ENCODE data around the gene CDX1. TPM values are rescaled to one million over a fixed set of nuclear protein-coding genes. Genes with fewer than 3 reads are reported as not detected.

The CDX1 gene
- total RNA-seq, 2 donors from 2014 or later = 299 to 498 TPM

- TF ChIP-seq CTCF (IDR thresholded peaks at IDR 0.05) = no peak
- DNase-seq = no peak
- H3K27me3 ChIP-seq = peaks cover 6% of the 10 kb centered on the region
- peaks cover 14% of the 10 kb centered on the region for H3K4me1 ChIP-seq
- no peak overlapping the region for H3K4me3 ChIP-seq
- H3K9me3 ChIP-seq = no peaks in the 10 kb centered on the region
- no peaks in the 10 kb centered on the region for H3K36me3 ChIP-seq
- no peak overlapping the region for H3K9ac ChIP-seq (ENCODE audit: low read depth in 2 of 2, low read length in 2 of 2)
- intact Hi-C loops (cut with DNase I) = no loop called here
- no peak overlapping the region for H3K27ac ChIP-seq
Observed at GRCh38 chr5:150190503-150190979, 24.0 kb downstream of the CDX1 start.

- peaks cover 10% of the 10 kb centered on the region for H3K4me1 ChIP-seq
- DNase-seq = no peak
- H3K27ac ChIP-seq = no peak overlapping the region
- no peak overlapping the region for H3K9ac ChIP-seq (ENCODE audit: low read depth in 2 of 2, low read length in 2 of 2)
- H3K9me3 ChIP-seq = no peaks in the 10 kb centered on the region
- H3K27me3 ChIP-seq = peaks cover 6% of the 10 kb centered on the region
- H3K36me3 ChIP-seq = no peaks in the 10 kb centered on the region
- intact Hi-C loops (cut with DNase I) = no loop called here
- no peak for TF ChIP-seq CTCF (IDR thresholded peaks at IDR 0.05)
- H3K4me3 ChIP-seq = no peak overlapping the region
Observed at GRCh38 chr5:150190987-150191386, 24.4 kb downstream of the CDX1 start.

- Histone ChIP-seq H3K4me1 (peaks cover 8% of the 10 kb centered on the region), H3K4me3 (no peak overlapping the region), H3K27me3 (peaks cover 6% of the 10 kb centered on the region), H3K27ac (no peak overlapping the region), H3K9me3 (no peaks in the 10 kb centered on the region), H3K36me3 (no peaks in the 10 kb centered on the region), H3K9ac (ENCODE audit: low read depth in 2 of 2, low read length in 2 of 2) (no peak overlapping the region)
- no peak for TF ChIP-seq CTCF (IDR thresholded peaks at IDR 0.05)
- DNase-seq = no peak
- intact Hi-C loops (cut with DNase I) = no loop called here
Observed at GRCh38 chr5:150192462-150192861, 25.9 kb downstream of the CDX1 start.

GRCh38 chr5:150195736-150196485 lies 29.3 kb downstream of the CDX1 start:
- intact Hi-C loops (cut with DNase I) = no loop called here
- DNase-seq = no peak
- Histone ChIP-seq H3K4me3 (no peak overlapping the region), H3K36me3 (no peaks in the 10 kb centered on the region), H3K27ac (no peak overlapping the region), H3K4me1 (no peaks in the 10 kb centered on the region), H3K27me3 (no peaks in the 10 kb centered on the region), H3K9me3 (no peaks in the 10 kb centered on the region), H3K9ac (ENCODE audit: low read depth in 2 of 2, low read length in 2 of 2) (no peak overlapping the region)
- TF ChIP-seq CTCF (IDR thresholded peaks at IDR 0.05) = no peak

GRCh38 chr5:150196514-150196913 lies 29.9 kb downstream of the CDX1 start:
- Histone ChIP-seq H3K4me1 (no peaks in the 10 kb centered on the region), H3K27ac (no peak overlapping the region), H3K4me3 (no peak overlapping the region), H3K9ac (ENCODE audit: low read depth in 2 of 2, low read length in 2 of 2) (no peak overlapping the region), H3K36me3 (no peaks in the 10 kb centered on the region), H3K9me3 (no peaks in the 10 kb centered on the region), H3K27me3 (no peaks in the 10 kb centered on the region)
- DNase-seq = no peak
- TF ChIP-seq CTCF (IDR thresholded peaks at IDR 0.05) = no peak
- intact Hi-C loops (cut with DNase I) = no loop called here

Measured in colonic mucosa (tissue), 4 donors.